K562 (cell line): ENCODE results near the gene FATE1. TPM values are rescaled to one million over a fixed set of nuclear protein-coding genes. Genes with fewer than 3 reads are reported as not detected.

Experiments used
- ATAC-seq: fragments of 200-7000 bp; cut with Tn5 transposase; 3 replicates; pipeline ENCODE4 v1.9.1; 2020; ENCODE audit warnings: moderate library complexity
- BruUV-seq: library from RNA; stranded (reverse); fragments of 400-500 nt; replicated peaks from 2 replicates; lab custom pipeline; 2021; lab: Mats Ljungman, UMichigan
- CTCF ChIA-PET: fragments of 300-600 bp; formaldehyde crosslinking; extraction: SDS; loops from one replicate; lab custom pipeline; 2021; ENCODE audit warnings: low intra/inter-chr PET ratio; lab: Yijun Ruan, JAX
- POLR2A ChIA-PET: fragments of 300-600, 350-650 bp; sonication (Branson Sonifier 250); formaldehyde crosslinking; extraction: SDS; loops from one replicate; lab custom pipeline; 2021; ENCODE audit warnings: antibody characterized with exemption, inconsistent platforms; lab: Yijun Ruan, JAX
- DNase-seq, 4 experiments: peaks; one replicate each; pipeline versions ENCODE4 v3.0.0 to v3.0.0-alpha.2; 2011 to 2018; ENCODE audit warnings: low spot score in 3 of 4, mixed read lengths in 3 of 4; ENCODE audit errors: extremely low read depth in 1 of 4
- FAIRE-seq: peaks from 2 replicates; lab custom pipeline; 2011; peaks lifted over from hg19 to GRCh38; lab: Jason Lieb, UNC
- H2AFZ ChIP-seq: 2 replicates; pipeline ENCODE4 v1.6.0; 2011; ENCODE audit warnings: low read depth, low read length, control low read depth, inconsistent platforms
- H3K27ac ChIP-seq: fragments of 200-600 bp; 3 replicates; pipeline ENCODE4 v1.8.0; 2011; ENCODE audit warnings: low read depth, mild to moderate bottlenecking, control low read depth, inconsistent platforms, low read length, moderate library complexity, mixed read lengths; ENCODE audit errors: extremely low read depth
- H3K27me3 ChIP-seq, 2 experiments: fragments of 300-600 bp in 1 of 2; 2 replicates in 1 of 2; 3 replicates in 1 of 2; pipeline versions ENCODE4 v1.6.0 to v1.8.0; 2011; ENCODE audit warnings: inconsistent platforms in 2 of 2, low read length in 2 of 2, mild to moderate bottlenecking in 1 of 2, mixed read lengths in 1 of 2, moderate library complexity in 1 of 2; ENCODE audit not compliant: control insufficient read depth in 2 of 2, insufficient read depth in 2 of 2
- H3K36me3 ChIP-seq: fragments of 300-600 bp; 3 replicates; pipeline ENCODE4 v1.8.0; 2011; ENCODE audit warnings: mild to moderate bottlenecking, low read length, inconsistent platforms; ENCODE audit not compliant: control insufficient read depth, insufficient read depth
- H3K4me1 ChIP-seq, 2 experiments: fragments of 200-600 bp in 1 of 2; replicated peaks in 1 of 2; 2 replicates in 1 of 2; 3 replicates in 1 of 2; pipeline versions ENCODE4 v1.5.1 to v1.8.0; 2011; ENCODE audit warnings: inconsistent platforms in 2 of 2, low read length in 2 of 2, mild to moderate bottlenecking in 1 of 2, mixed read lengths in 1 of 2, moderate library complexity in 1 of 2; ENCODE audit not compliant: control insufficient read depth in 2 of 2, insufficient read depth in 2 of 2
- H3K4me2 ChIP-seq: 2 replicates; pipeline ENCODE4 v1.6.1; 2011; ENCODE audit warnings: low read length, control low read depth, inconsistent platforms, mixed read lengths; ENCODE audit not compliant: insufficient read depth
- H3K4me3 ChIP-seq: fragments of 200-600 bp; sonication (generic), shearing (Covaris generic); 2 replicates; pipeline ENCODE4 v1.5.1; 2016; ENCODE audit warnings: control low read depth, inconsistent platforms
- H3K79me2 ChIP-seq: fragments of 200-600 bp; 3 replicates; pipeline ENCODE4 v1.8.0; 2011; ENCODE audit warnings: low read length, inconsistent platforms; ENCODE audit not compliant: control insufficient read depth, insufficient read depth
- H3K9ac ChIP-seq, 2 experiments: 2 replicates each; pipeline versions ENCODE4 v1.6.0 to v1.6.1; 2011; ENCODE audit warnings: low read depth in 2 of 2, low read length in 2 of 2, control low read depth in 1 of 2, inconsistent platforms in 1 of 2, mild to moderate bottlenecking in 1 of 2, mixed read lengths in 1 of 2; ENCODE audit not compliant: insufficient read depth in 1 of 2
- H3K9me1 ChIP-seq: one replicate; pipeline ENCODE4 v1.6.0; 2011; ENCODE audit warnings: inconsistent platforms, mild to moderate bottlenecking, low read length, moderate library complexity; ENCODE audit not compliant: control insufficient read depth, insufficient read depth
- H3K9me3 ChIP-seq: replicated peaks from 2 replicates; pipeline ENCODE4 v1.5.1; 2011; ENCODE audit warnings: low read depth, low read length, inconsistent platforms; ENCODE audit not compliant: control insufficient read depth, insufficient read depth
- H4K20me1 ChIP-seq: replicated peaks from 2 replicates; pipeline ENCODE4 v1.6.1; 2011; ENCODE audit warnings: low read length, inconsistent platforms, mixed read lengths; ENCODE audit not compliant: control insufficient read depth, insufficient read depth
- ARID3B ChIP-seq: fragments of 250-450 bp; sonication (Bioruptor Pico); IDR thresholded peaks from 2 replicates; pipeline ENCODE4 v1.4.0; 2020; ENCODE audit warnings: borderline replicate concordance
- ATF7 ChIP-seq: fragments of 450-650 bp; IDR thresholded peaks from 2 replicates; pipeline ENCODE4 v1.7.1; 2014; ENCODE audit warnings: mild to moderate bottlenecking, moderate library complexity
- BRF2 ChIP-seq: IDR thresholded peaks from 3 replicates; pipeline ENCODE4 v1.6.1; 2011; ENCODE audit warnings: borderline replicate concordance, mild to moderate bottlenecking; ENCODE audit not compliant: insufficient read length, insufficient read depth
- CAMTA2 ChIP-seq: fragments of 250-450 bp; sonication (Bioruptor Pico); conservative IDR thresholded peaks from 2 replicates; pipeline ENCODE4 v1.5.1; 2022
- E4F1 ChIP-seq: fragments of 250-450 bp; sonication (Bioruptor Pico); IDR thresholded peaks from 2 replicates; pipeline ENCODE4 v1.5.0; 2021; ENCODE audit warnings: mild to moderate bottlenecking, borderline replicate concordance
- ETV1 ChIP-seq: fragments of 450-650 bp; conservative IDR thresholded peaks from 2 replicates; pipeline ENCODE4 v1.6.1; 2016; ENCODE audit warnings: missing genetic modification characterization, control low read depth, low read depth, missing compliant biosample characterization
- FOSL1 ChIP-seq: fragments of 200-800 bp; sonication (Bioruptor generic); conservative IDR thresholded peaks from 2 replicates; pipeline ENCODE4 v1.6.1; 2016; ENCODE audit warnings: missing genetic modification characterization, missing compliant biosample characterization
- MBD2 ChIP-seq: sonication (generic); IDR thresholded peaks from 2 replicates; pipeline ENCODE4 v1.6.1; 2016; ENCODE audit warnings: low read depth, borderline replicate concordance
- MITF ChIP-seq: IDR thresholded peaks from 2 replicates; pipeline ENCODE4 v1.6.1; 2014; ENCODE audit warnings: antibody characterized with exemption
- NCOA1 ChIP-seq: fragments of 450-650 bp; IDR thresholded peaks from 2 replicates; pipeline ENCODE4 v1.6.1; 2016; ENCODE audit warnings: low read depth
- XRCC3 ChIP-seq: fragments of 450-650 bp; IDR thresholded peaks from 2 replicates; pipeline ENCODE4 v1.6.1; 2017; ENCODE audit warnings: mild to moderate bottlenecking, moderate library complexity
- ZHX1 ChIP-seq: fragments of 150-350 bp; conservative IDR thresholded peaks from 2 replicates; pipeline ENCODE4 v1.6.1; 2014; ENCODE audit warnings: low read length
- ZKSCAN3 ChIP-seq: fragments of 250-450 bp; sonication (Bioruptor Pico); IDR thresholded peaks from 2 replicates; pipeline ENCODE4 v1.4.0; 2020
- ZNF217 ChIP-seq: sonication (generic); formaldehyde crosslinking; IDR thresholded peaks from 2 replicates; pipeline ENCODE4 v1.8.0; 2022; ENCODE audit warnings: mild to moderate bottlenecking, missing genetic modification reagents
- ZNF41 ChIP-seq: fragments of 250-450 bp; sonication (Bioruptor Pico); conservative IDR thresholded peaks from 2 replicates; pipeline ENCODE4 v1.4.0; 2020; ENCODE audit warnings: mild to moderate bottlenecking
- WGBS: fragments of 100-300 bp; shearing (Covaris generic); methylation state at CpG from one replicate; pipeline ENCODE4 v1.1.6; 2016; ENCODE audit warnings: low coverage, mixed read lengths; ENCODE audit not compliant: insufficient coverage; ENCODE audit errors: missing lambda C conversion rate; 5-methylcytosine and 5-hydroxymethylcytosine counted together
- in situ Hi-C: fragments of 300-500 bp; cut with MboI; formaldehyde crosslinking; loops from 4 replicates; pipeline ENCODE4 v1.15.0; 2018; ENCODE audit warnings: inconsistent platforms, mixed read lengths
- intact Hi-C: fragments of 100-400 bp; cut with micrococcal nuclease; formaldehyde crosslinking; loops from 2 replicates; pipeline ENCODE4 v1.14.2; 2022
- polyA plus RNA-seq, 8 experiments: library from polyadenylated mRNA; depleted of rRNA in 4 of 8; stranded (reverse) in 5 of 8; unstranded in 3 of 8; fragments of >200 nt; fragmentation: Nextera tagmentation in 2 of 8; fragmentation: Illumina TruSeq in 1 of 8; extraction: Ambion mirVana in 2 of 8; extraction: Trizol in 1 of 8; gene quantifications; 2 replicates each; pipeline versions ENCODE4 v1.2.1 to v1.2.3, GENCODE V29; 2011 to 2014; ENCODE audit warnings: inconsistent platforms in 1 of 8, missing spikeins in 1 of 8
- total RNA-seq, 7 experiments: library from RNA; depleted of rRNA in 6 of 7; stranded (reverse); fragments of >200 nt in 6 of 7; fragmentation: Illumina TruSeq in 2 of 7; extraction: Trizol in 2 of 7; gene quantifications; 2 replicates each; pipeline versions ENCODE4 v1.2.1 to v1.2.3, GENCODE V29; 2011 to 2021; ENCODE audit warnings: low replicate concordance in 1 of 7

FATE1 gene
- total and polyA plus RNA-seq, 9 of the 15 experiments (the other 6 are each of a cell fraction or from before 2014, with no cell fraction given), result not detected

- Histone ChIP-seq H3K79me2 (no peaks in the 10 kb centered on the region), H3K9me1 (no peaks in the 10 kb centered on the region), H3K27me3 (peaks cover 0 to 3% of the 10 kb centered on the region in 2 experiments; a peak in 2 of 5 replicates), H3K4me3 (no peak overlapping the region), H3K4me2 (no peak overlapping the region), H3K27ac (no peak overlapping the region), H3K36me3 (no peaks in the 10 kb centered on the region), H4K20me1 (no peaks in the 10 kb centered on the region), H3K9me3 (no peaks in the 10 kb centered on the region), H2AFZ (no peak overlapping the region), H3K9ac (no peak overlapping the region), H3K4me1 (no peaks in the 10 kb centered on the region)
- intact Hi-C loops, result no loop called here
- no TSS peak for BruUV-seq
- CTCF ChIA-PET, result no interaction called here
- 0% methylated on average over 2 of the region's 2 CpGs for WGBS
- POLR2A ChIA-PET, result no interaction called here
- ATAC-seq (no peak), FAIRE-seq (no peak), DNase-seq (no peak)
- in situ Hi-C loops, result no loop called here
- no peak for TF ChIP-seq CAMTA2 (CRISPR knock-in tag)
- no peak for TF ChIP-seq NCOA1
- TF ChIP-seq ZHX1, result no peak
- no peak for TF ChIP-seq XRCC3
- no peak for TF ChIP-seq E4F1 (CRISPR knock-in tag)
- no peak for TF ChIP-seq MITF
- TF ChIP-seq MBD2, result no peak
- no peak for TF ChIP-seq ARID3B (CRISPR knock-in tag)
- no peak for TF ChIP-seq ATF7
- TF ChIP-seq ZKSCAN3, result no peak
- no peak for TF ChIP-seq BRF2
- no peak for TF ChIP-seq FOSL1 (tag)
- no peak for TF ChIP-seq ETV1 (tag)
- no peak for TF ChIP-seq ZNF41 (CRISPR knock-in tag)
- TF ChIP-seq ZNF217, result no peak
Measured at GRCh38 chrX:151765026-151765425, 49.2 kb downstream of the FATE1 start.
